ENCODE results near the gene CHN1. TPM values are rescaled to one million over a fixed set of nuclear protein-coding genes. Genes with fewer than 3 reads are reported as not detected.
A peak's percentile ranks its signal among the peaks of the same experiment; 100 is the strongest.

Gene CHN1, protein sequence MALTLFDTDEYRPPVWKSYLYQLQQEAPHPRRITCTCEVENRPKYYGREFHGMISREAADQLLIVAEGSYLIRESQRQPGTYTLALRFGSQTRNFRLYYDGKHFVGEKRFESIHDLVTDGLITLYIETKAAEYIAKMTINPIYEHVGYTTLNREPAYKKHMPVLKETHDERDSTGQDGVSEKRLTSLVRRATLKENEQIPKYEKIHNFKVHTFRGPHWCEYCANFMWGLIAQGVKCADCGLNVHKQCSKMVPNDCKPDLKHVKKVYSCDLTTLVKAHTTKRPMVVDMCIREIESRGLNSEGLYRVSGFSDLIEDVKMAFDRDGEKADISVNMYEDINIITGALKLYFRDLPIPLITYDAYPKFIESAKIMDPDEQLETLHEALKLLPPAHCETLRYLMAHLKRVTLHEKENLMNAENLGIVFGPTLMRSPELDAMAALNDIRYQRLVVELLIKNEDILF
- 0.70 TPM in 1 of 2 replicates, not detected in the other for total RNA-seq (2014; rRNA removed; shearing (Covaris generic))

DNA sequence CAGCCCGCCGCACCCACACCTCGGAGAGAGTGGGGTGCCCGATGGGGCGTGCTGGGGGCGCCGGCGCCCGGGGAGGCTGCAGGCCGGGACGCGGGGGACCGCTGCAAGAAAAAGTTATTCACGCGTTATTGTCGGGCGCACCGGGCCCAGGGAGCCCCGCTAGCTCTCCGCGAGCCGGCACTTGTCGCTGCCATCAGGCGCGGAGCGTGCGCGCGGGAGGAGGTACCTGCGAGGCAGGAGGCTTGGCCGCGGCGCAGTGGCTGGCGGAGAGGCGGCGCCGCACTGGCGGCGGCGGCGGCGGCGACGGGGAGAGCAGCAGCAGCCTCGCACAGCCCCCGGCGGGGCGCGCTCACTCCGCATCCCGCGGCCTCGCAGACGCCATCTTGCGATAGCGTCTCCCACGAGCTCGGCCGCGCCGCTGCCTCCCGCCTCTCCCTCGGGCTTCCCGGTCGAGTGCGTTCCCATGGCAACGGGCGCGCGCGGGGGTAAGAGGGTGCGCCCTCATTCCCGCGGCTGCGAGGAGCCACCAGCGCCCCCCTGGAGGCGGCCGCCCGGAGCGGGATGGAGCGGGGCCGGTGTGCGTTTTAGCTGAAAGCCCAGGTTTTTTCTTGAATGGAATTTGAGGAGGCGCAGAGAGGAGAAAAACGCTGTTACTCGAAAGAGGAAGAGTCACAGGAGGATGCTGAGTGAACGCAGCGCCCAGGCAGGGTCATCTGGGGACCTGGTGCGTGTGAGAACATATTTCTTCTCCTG, at the start of gene CHN1:
Gene CHN1 (minus strand): TSS at position 402 of the 753 bp plus-strand sequence. CDS start 469 bp downstream, outside the sequence.
- no peak for DNase-seq (ENCODE audit: low spot score)

DNA sequence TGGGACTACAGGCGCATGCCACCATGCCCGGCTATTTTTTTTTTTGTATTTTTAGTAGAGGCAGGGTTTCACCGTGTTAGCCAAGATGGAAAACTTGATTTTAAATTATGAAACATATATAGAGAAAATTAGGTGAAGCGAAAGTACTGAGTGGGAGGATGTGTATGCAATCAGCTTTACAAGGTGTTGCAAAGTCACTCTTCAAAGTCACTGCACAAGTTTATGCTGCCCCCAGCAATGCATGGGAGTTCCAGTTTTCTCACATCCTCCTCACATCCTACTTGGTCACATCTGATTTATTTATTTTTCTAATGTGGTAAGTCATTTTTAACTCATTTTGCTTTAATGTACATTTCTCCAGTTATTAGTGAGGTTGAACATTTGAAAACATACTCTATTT, 49.2 kb upstream of the CHN1 start:
- no peak for DNase-seq (ENCODE audit: low spot score)

DNA sequence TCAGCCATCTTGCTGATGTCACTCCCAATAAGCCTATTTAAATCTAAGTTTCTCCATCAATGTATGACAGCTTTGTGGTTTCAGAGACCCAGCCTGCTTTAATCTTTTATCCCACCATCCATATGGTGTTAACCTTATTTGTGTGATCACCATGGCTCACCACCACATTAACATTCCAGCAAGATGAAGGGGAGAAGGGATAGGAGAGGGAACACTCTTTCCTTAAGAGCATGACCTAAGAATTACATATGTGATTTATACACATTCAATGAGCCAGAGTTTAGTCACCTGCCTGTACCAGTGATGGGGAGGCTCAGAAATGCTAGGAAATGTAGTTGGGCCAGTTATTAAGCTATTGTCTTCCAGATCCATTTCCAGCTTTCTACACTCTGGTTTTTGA, 44.5 kb upstream of the CHN1 start:
- no peak for DNase-seq (ENCODE audit: low spot score)

DNA sequence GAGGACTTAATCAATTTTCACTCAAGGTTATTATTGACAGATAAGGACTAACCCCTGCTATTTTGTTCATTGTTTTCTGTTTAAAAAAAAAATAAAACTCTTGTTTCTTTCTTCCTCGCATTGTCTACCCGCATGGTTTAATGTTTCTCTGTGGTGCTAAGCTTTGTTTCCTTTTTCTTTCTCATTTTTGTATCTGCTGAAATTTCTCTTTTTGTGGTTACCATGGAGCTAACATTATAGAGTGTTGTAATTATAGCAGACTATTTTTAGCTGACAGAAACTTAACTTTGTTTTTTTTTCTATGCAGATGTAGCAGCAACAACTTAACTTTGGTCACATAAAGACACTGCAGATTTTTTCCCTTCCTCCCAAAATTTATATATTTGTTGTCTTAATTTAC, 43.1 kb upstream of the CHN1 start:
- DNase-seq (ENCODE audit: low spot score), result no peak

DNA sequence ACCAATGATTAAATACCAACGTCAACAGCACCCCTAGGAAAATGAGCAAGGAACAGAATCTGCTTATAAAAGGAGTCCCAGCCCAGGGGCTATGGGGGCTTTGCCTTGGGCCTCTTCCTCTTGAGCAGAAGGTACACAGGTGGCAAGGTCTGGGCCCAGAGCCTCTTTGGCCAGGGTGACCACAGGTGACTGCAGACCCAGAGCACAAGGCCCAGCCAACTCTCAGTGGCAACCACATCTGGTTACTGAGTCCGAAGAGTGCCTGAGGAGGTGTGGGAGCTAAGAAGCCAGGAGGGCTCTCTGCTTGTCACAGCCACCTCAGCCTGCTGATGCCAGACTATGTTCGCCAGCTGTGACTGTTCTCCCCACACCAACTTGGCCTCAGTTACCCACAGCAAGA, 34.3 kb upstream of the CHN1 start:
- DNase-seq (ENCODE audit: low spot score), result no peak

DNA sequence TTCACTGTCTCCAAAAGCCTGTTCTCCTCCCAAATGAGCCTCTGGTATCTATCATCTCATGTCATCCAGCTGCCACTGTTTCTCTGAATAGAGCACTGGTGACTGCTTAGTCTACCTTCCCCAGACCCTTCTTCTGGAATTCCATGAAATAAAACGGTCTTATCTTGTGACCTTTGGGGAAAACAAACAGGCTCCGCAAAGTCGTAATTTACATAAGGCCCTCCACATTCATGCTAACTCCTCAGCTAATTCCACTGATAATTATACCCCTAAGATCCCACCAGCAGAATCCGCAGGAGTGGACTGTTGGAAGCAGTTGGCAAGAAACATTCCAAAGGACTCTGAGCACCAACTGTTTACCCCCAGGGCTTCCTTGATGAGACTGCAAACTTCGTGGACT, 33.9 kb upstream of the CHN1 start:
- DNase-seq (ENCODE audit: low spot score), result no peak

DNA sequence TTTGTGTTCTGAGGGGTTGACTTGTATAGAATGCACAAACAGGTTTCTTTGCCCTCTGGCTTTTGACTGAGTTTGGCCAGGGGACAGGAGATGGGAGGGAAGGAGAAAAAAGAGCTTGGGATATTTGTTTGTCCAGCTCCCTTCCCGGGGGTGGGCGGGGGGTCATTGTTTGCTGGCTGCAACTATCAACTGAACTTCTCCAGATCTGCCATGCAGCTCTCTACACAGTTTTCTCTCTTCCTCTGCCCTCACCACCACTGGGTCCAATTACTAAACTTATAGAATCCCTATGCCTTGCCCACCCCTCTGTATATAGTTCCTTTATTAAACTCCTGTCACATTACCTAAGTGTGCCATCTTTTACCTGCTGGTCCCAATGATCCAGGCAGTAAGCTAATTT, 32.8 kb upstream of the CHN1 start:
- DNase-seq (ENCODE audit: low spot score), result no peak

DNA sequence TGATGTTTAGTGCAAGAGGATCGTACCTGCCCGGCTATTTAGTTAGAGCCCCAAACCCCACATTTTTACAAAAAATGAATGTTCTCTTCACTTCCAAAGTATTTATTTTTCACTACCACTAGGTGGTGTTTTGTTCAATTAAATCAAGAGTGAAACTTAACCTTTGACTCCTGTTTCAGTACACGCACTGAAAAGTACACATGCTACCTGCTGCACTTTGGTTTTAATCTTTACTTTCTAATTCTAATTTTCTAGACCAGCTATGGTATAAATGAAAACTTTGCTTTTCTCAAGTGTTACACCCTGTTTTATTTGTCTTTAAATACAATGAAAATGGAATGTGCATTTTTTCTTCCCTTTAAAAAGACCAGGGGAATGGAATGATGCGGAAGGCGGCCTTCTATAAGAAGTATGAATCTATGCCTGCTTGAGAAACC, 31.4 kb upstream of the CHN1 start:
- peak; percentile 34 for DNase-seq (ENCODE audit: low spot score)

DNA sequence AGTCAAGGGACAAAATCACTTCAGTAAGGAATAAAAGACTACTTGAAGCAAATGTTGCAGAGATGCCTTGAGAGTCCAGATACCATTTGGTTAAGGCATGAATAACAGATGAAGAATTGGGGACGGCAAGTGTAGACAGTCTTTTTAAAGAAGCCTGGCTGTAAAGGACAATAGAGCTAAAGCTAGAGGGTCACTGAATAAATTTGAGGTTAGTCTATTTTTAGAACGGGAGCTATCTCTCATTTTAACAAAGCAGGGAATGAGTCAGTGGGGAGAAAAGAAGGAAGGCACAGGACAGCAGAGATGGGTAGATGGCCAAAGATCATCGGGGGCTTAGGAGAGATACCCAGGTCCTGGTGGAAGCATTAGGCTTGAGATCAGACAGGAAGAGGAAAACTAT, 30.6 kb upstream of the CHN1 start:
- no peak for DNase-seq (ENCODE audit: low spot score)

DNA sequence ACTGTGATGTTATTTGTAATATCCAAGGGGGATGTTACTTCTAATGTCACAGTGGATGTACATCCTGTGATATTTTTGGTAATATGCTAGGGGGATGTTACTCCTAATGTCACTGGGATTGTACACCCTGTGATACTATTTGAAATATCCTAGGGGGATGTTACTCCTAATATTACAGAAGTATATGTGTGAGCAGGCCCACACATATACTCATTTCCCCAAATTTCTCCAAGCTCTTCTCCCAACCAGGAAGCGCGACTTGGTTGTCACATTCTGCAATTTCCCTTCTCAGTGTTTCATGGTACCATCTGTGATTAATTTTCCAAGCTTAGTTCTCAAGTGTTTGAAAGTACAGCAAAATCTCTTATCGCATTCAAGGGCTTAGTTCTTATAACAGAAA, 29.5 kb upstream of the CHN1 start:
- no peak for DNase-seq (ENCODE audit: low spot score)

DNA sequence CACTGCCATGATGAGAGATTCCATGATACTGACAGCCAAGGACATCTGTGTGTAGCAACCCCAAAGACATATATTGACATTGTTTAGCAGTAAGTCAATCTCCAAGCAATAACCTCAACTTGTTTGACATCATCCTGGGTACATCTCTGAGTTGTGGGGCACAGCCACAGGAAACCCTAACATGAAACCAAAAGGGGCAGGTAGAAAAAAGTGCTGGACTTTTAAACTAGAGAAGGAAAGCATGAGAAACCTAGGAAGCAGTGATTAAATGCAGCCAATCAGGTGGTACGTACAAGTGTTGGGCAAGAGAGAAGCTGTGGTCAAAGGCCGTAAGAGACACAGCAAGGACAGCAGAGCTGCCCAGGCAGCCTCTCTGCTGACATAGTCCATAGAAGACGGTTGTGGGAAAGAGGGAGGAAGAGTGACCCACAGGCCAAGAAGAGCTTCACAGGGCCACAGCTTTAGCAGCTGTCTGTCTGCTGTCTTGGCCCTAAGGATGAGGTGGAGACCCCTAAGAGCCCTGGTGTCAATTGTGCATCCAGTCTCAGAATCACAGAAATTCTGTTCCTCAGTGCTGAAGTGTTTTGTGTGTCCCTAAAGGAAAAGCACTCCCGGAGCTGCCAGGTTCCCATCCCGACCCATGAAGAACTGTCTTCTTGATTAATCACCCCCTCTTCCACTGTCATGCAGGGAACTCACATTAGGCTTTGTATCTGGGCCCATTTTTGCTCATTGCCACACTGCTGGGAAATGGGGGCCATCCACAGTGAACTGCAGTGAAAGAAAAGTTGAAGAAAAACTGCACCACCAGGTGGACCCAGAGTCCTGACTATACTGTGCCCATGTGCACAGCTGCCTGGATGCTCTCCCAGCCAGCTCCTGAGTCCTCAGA, 25.4 kb upstream of the CHN1 start:
- peak; percentile 63 for DNase-seq (ENCODE audit: low spot score)

DNA sequence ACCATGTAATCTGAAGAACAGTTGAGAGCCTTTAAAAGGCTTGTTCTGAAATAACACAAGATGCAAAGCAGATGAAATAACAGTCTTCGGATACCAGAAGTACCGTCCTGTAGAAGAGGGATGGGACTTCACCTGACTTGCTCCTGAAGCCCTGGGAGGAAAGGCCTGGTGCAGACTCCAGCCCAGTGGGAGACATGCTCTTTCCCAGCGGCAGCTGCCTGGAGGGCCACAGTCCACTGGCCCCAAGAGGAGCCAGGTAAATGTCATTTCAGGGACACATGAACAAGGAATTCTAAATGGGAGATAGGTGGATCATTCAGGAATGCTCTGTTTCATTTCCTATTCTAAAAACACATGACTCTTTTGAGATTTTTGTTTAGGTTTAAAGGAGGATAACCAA, 22.6 kb upstream of the CHN1 start:
- DNase-seq (ENCODE audit: low spot score), result no peak

DNA sequence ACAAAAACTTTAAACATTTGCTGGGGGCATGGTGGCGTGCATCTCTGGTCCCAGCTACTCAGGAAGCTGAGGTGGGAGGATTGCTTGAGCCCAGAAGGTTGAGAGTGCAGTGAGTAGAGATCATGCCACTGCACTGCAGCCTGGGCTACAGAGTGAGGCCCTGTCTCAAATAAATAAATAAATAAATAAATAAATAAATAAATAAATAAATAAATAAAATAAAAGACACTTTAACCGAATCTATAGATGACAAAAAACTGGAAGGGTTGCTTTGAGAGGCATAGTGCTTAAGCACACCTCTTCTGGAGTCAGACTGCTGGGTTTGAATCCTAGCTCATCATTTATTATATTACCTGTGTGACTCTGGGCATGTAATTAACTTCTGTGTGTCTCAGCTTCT, 21.2 kb upstream of the CHN1 start:
- no peak for DNase-seq (ENCODE audit: low spot score)

DNA sequence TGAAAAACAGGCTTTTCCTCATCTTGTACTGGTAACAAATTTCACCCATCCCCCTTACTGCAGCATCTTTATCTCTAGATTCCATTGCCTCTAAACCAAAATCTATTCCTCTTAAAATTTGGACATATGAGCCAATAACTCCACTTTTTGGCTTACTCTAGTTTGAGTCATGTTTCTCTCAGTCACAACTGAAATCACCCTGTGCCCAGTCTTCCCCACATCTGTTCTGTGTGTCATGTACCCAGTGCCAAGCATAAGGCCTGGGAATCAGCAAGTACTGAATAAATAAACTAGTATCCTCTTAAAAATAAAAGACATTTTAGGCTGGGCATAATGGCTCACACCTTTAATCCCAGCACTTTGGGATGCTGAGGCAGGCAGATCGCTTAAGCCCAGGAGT, 20.8 kb upstream of the CHN1 start:
- DNase-seq (ENCODE audit: low spot score), result no peak

DNA sequence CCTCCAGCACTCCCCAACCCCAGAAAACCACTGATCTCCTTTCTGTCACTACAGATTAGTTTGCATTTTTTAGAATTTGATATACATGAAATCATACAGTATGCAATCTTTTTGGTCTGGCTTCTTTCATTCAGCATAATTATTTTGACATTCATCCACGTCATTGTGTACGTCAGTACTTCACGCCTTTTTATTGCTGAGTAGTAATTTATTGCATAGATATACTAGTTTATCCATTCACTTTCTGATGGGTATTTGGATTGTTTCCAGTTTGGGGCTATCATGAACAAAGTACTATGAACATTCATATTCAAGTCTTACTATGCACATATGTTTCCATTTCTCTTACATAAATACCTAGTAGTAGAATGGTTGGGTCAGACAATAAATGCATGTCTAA, 20.1 kb upstream of the CHN1 start:
- DNase-seq (ENCODE audit: low spot score), result no peak

DNA sequence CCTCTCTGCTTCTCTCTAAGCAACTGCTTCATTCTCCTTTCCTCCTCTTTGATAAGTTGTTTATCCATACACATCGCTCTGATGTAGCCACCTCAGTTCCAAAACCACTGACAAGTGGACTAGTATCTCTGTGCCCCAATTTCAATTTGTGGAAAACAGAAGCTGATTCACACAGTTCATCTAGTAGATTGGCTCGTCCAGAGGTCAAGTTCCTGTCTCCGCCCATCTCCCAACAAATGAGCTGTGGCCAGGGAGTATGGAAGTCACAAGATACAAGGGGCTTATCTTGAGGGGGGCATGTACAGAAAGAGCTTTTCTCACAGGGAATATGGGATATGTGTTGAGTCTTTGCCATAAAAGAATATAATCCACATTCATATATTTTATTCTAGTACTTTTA, 17.7 kb upstream of the CHN1 start:
- DNase-seq (ENCODE audit: low spot score), result no peak

DNA sequence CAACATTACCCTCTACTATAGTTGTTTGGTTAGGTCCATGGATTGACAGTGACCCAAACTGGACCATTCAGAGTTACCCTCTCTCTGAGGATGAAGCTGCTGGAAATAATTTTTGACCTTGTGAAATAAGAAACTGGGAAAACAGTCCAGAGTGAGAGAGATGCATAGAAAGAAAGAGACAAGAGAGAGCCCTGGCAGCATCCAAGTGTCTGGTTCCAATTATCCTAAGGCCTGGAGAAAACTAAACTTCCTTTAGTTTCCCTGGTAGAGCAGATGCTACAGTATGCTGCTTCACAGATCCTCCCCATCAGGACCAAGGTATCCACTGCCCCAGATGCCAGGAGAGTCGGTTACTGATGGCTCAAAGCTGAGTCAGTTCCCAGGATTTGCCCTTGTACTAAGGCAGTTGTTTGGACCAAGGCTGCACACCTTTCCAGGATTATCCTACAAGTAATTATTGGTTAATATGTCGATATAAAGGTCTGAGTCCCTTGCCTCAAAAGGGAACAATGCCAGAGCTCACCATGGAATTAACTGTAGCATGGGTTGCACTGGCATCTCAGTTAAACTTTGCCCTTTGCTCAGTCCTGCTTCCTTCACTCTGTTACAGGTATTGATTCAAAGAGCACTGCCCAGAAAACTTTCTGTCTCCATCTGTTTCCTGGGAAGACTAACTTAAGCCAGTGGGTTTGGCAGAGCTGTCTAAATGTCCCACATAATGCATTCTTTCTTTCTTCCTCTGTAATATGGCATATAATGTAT, 14.6 kb upstream of the CHN1 start:
- no peak for DNase-seq (ENCODE audit: low spot score)

DNA sequence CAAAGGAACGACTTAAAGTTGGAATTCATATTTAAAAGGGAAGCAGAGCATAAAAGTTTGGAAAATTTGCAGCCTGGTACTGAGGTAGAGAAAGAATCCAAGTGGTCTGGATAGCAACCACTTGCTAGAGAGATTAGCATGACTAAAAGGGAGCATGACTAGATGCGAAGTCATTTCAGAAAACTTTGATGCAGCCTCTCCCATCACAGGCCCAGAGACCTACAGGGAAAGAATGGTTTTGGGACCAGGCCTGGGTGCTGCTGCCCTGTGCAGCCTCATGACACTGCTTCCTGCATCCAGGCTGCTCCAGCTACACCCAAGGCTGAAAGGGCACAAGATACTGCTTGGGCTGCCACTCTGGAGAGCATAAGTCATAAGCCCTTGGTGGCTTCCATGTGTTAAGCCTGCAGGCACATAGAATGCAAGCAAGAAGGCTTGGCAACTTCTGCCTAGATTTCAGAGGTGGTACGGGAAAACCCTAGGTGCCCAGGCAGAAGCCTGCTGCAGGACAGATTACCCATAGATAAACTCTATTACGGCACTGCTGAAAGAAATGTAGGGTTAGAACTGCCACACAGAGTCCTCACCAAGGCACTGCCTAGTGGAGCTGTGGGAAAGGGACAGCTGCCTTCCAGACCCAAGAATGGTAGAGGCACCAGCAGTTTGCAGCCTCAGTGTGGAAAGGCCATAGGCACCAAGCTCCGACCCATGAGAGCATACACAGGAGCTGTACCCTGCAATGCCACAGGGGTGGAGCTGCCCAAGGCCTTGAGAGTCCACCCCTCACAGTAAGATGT, 12.6 kb upstream of the CHN1 start:
- DNase-seq (ENCODE audit: low spot score), result no peak

DNA sequence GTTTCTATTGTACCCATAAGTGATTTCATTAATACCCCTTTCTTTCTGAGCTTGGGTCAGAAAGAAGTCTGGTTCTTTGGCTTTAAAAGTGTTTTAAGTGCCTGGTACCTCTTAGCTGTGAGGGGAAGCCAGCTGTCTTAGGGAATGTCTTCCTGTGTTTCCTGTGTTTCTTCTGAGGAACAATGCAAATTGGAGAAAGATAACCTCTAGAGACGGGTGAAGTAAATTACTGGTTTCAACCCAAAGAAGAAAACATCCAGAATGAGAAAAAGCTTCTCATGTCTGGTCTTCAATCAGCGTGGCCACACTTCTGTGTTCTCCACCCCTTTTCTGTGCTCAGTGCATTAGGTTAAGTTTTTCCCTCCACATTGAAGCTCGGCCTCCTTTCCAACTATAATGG, 10.2 kb upstream of the CHN1 start:
- no peak for DNase-seq (ENCODE audit: low spot score)

DNA sequence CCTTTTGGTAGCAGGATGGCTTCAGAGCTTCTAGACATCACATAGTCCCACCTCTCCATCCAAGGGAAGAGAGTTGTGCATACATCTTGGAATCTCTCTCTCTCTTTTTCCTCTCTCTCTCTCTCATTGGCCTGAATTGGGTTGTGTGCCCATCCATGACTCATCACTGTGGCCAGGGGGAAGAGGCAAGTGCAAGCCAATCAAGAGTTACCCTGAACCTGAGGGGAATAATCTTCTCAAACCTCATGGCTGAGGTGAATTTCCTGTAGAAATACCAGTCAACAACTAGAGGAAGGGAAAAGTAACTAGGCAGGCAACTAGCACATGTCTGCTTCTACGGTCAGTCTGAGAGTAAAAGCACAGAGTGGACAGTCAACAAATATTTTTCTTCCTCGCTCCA, 7.3 kb upstream of the CHN1 start:
- DNase-seq (ENCODE audit: low spot score), result no peak

All from HT-29 (cell line).